ENCODE measurements around the gene PLEKHO2. TPM values are rescaled to one million over a fixed set of nuclear protein-coding genes. Genes with fewer than 3 reads are reported as not detected.

PLEKHO2 gene
- total RNA-seq, 1 donor from 2014 or later: 10.4 TPM

- ATAC-seq: no peak
- intact Hi-C loops (cut with DNase I): no loop called here
- DNase-seq (ENCODE audit: missing footprints): no peak
Observed at GRCh38 chr15:64847876-64848716, 6.4 kb downstream of the PLEKHO2 start.

GRCh38 chr15:64850778-64851502 is 9.2 kb downstream of the PLEKHO2 start:
- ATAC-seq (peak; percentile 3), DNase-seq (ENCODE audit: missing footprints) (no peak)
- intact Hi-C loops (cut with DNase I): loop anchor here (10.0 kb wide), 1 partner anchor 134 kb away; the partner anchor contains the start of gene SPG21

GRCh38 chr15:64851503-64851840 is 9.8 kb downstream of the PLEKHO2 start:
- ATAC-seq (peak; percentile 39), DNase-seq (ENCODE audit: missing footprints) (no peak)
- intact Hi-C loops (cut with DNase I): loop anchor here (10.0 kb wide), 1 partner anchor 133 kb away; the partner anchor contains the start of gene SPG21

GRCh38 chr15:64854041-64854440 is 12.3 kb downstream of the PLEKHO2 start:
- ATAC-seq (no peak), DNase-seq (ENCODE audit: missing footprints) (no peak)
- intact Hi-C loops (cut with DNase I): loop anchor here (10.0 kb wide), 1 partner anchor 131 kb away; the partner anchor contains the start of gene SPG21

DNA sequence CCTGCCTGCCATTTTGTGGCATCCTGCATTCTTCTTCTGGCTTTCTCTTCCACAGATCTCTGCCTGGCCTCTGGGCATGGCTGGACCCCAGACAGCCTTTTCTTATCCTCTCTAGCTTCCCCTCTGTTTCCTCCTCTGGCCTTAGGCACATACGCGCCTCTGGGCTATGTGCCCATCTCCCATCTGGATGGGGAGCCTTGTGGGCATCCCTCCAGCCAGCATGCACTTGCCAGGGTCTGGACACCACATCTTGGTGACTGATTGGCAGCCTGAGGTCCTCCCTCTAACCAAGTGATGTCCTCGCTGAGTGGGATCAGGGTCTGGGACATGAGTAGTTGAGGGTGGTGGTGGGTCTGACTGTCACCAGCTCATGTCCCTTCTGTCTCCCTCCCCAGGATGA is 12.8 kb downstream of the PLEKHO2 start:
- DNase-seq (ENCODE audit: missing footprints): no peak
- ATAC-seq: no peak
- intact Hi-C loops (cut with DNase I): loop anchor here (10.0 kb wide), 1 partner anchor 130 kb away; the partner anchor contains the start of gene SPG21

- intact Hi-C loops (cut with DNase I): loop anchor here (10.0 kb wide), 1 partner anchor 129 kb away; the partner anchor contains the start of gene SPG21
- no peak for DNase-seq (ENCODE audit: missing footprints)
- ATAC-seq: no peak
Observed at GRCh38 chr15:64855205-64855975, 13.7 kb downstream of the PLEKHO2 start.

DNA sequence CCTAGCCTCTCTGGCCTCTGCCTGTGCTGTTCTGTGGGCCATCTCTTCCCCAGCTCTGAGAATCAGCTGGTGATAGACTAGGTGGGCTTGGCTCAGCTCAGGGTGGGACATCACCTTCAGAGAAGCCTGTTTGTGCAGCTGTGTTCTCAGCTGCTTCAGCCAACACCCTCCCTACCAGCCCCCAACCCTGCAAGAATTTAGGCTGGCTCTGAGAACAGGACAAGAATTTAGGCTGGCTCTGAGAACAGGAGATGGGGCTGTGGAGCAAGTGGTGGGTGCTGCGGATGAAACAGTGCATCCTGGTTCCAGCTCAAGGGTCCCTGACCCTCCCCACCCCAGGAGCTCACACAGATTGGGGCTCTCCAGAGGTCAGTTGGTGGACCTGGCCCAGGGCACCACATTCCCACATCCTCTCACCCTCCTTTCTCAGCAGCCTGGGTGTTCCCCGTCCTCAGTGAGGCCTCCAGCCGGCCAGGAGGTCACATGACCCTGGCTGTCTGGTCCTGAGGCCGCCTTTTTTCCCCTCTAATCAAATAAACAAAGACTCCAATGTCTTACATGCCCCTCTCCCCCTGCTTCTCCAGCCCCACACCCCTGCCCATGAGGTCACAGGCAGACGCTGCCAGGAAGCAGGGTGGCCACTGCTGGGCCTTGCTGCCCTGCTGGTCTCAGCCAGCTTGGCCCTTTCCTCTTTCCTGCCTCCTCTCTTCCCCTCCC is 14.9 kb downstream of the PLEKHO2 start:
- intact Hi-C loops (cut with DNase I): loop anchor here (10.0 kb wide), 1 partner anchor 128 kb away; the partner anchor contains the start of gene SPG21
- ATAC-seq (peak; percentile 77), DNase-seq (ENCODE audit: missing footprints) (peak; percentile 81)

- intact Hi-C loops (cut with DNase I): loop anchor here (10.0 kb wide), 1 partner anchor 127 kb away; the partner anchor contains the start of gene SPG21
- DNase-seq (ENCODE audit: missing footprints): no peak
- ATAC-seq: no peak
Observed at GRCh38 chr15:64857421-64857820, 15.7 kb downstream of the PLEKHO2 start.

- intact Hi-C loops (cut with DNase I): loop anchor here (10.0 kb wide), 1 partner anchor 127 kb away; the partner anchor contains the start of gene SPG21
- DNase-seq (ENCODE audit: missing footprints) (no peak), ATAC-seq (no peak)
Observed at GRCh38 chr15:64858021-64858575, 16.4 kb downstream of the PLEKHO2 start.

DNA sequence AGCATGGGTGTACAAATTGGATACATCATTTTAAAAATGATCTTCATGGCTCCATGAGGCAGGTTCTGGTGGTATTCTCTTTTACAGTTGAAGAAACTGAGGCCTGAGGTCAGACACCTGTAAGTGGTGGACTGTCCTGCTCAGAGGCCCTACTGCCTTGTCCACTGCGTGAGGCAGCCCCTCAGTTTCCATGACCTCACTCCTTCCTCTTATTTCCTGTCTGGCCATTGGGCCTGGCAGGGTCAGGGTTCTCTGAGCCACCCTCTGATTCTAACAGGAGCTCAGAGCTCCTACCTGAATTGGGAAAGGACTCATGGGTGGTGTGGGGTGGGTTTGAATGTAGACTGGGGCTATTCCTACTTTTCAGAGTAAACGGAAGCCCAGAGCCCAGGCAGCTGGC is 17.5 kb downstream of the PLEKHO2 start:
- intact Hi-C loops (cut with DNase I): loop anchor here (10.0 kb wide), 1 partner anchor 126 kb away; the partner anchor contains the start of gene SPG21
- ATAC-seq (no peak), DNase-seq (ENCODE audit: missing footprints) (no peak)

- DNase-seq (ENCODE audit: missing footprints) (no peak), ATAC-seq (no peak)
- intact Hi-C loops (cut with DNase I): no loop called here
Observed at GRCh38 chr15:64861331-64861730, 19.6 kb downstream of the PLEKHO2 start.

- no peak for DNase-seq (ENCODE audit: missing footprints)
- no peak for ATAC-seq
- intact Hi-C loops (cut with DNase I): no loop called here
Observed at GRCh38 chr15:64861960-64862359, 20.2 kb downstream of the PLEKHO2 start.

- DNase-seq (ENCODE audit: missing footprints) (no peak), ATAC-seq (no peak)
- intact Hi-C loops (cut with DNase I): no loop called here
Observed at GRCh38 chr15:64862408-64862807, 20.7 kb downstream of the PLEKHO2 start.

GRCh38 chr15:64864068-64864467 is 22.4 kb downstream of the PLEKHO2 start:
- ATAC-seq: no peak
- intact Hi-C loops (cut with DNase I): no loop called here
- no peak for DNase-seq (ENCODE audit: missing footprints)

GRCh38 chr15:64865126-64865997 is 23.6 kb downstream of the PLEKHO2 start:
- DNase-seq (ENCODE audit: missing footprints): no peak
- intact Hi-C loops (cut with DNase I): no loop called here
- no peak for ATAC-seq

DNA sequence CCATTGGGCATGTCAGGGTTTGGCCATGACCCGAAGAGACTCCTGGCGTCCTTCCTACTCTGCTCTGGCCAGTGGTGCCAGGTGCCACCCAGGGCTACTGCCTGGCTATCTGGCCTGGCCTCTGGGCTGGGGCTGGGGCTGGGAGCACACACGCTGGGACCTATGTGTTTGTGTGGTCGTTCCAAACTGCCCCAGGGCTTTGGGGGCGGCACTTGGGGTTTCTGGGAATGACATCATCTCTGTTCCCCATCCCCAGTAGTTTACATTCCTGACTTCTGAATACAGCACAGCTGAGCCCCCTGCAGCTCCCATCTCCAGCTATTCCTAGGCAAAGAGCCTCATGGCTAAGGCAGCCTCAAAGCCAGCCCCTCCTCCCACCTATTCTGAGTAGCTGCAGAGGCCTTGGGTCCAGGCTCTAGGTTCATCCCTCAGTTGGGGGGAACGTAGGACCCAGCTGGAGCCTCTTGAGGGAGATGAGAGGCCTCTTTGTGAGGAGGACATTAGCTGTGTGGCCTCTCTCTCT is 24.3 kb downstream of the PLEKHO2 start:
- DNase-seq (ENCODE audit: missing footprints): no peak
- intact Hi-C loops (cut with DNase I): no loop called here

GRCh38 chr15:64869501-64869900 is 27.8 kb downstream of the PLEKHO2 start:
- no peak for ATAC-seq
- DNase-seq (ENCODE audit: missing footprints): no peak
- intact Hi-C loops (cut with DNase I): no loop called here

More for the DNA sequence above, 24.3 kb downstream of the PLEKHO2 start:
- ATAC-seq: no peak
